Activated CD8-positive, alpha-beta T cell treated with anti-CD3 and anti-CD28 coated beads, Interleukin-2, amount 10 ng/mL, durations not matched to agents 7 days and 5 days (primary cell): ENCODE measurements around the gene MCRS1. TPM values are rescaled to one million over a fixed set of nuclear protein-coding genes. Genes with fewer than 3 reads are reported as not detected.
"Not testable (repeated sequence)": the region's sequence is repeated elsewhere in the genome, so short reads cannot be mapped to it uniquely, and the experiment has no call there.

Experiments
- ATAC-seq: fragments of 150-1000 bp; cut with Tn5 transposase; one replicate; pipeline ENCODE4 v1.10.0; 2021; ENCODE audit warnings: moderate library complexity
- CTCF ChIA-PET: fragments of 350-600 bp; sonication (Branson Sonifier 250); formaldehyde crosslinking; loops from one replicate; lab custom pipeline; 2021; ENCODE audit warnings: antibody characterized with exemption; lab: Charles Lee
- POLR2A ChIA-PET: fragments of 350-600 bp; sonication (Branson Sonifier 250); formaldehyde crosslinking; loops from one replicate; lab custom pipeline; 2021; ENCODE audit warnings: antibody characterized with exemption; lab: Charles Lee
- DNase-seq: peaks from one replicate; pipeline ENCODE4 v3.0.0-alpha.2; 2020
- H3K27ac Mint-ChIP-seq: one replicate; pipeline ENCODE4 v1.8.0; 2021; ENCODE audit warnings: mild to moderate bottlenecking, mixed read lengths
- H3K27me3 Mint-ChIP-seq: one replicate; pipeline ENCODE4 v1.8.0; 2021; ENCODE audit warnings: low read depth, mixed read lengths
- H3K36me3 Mint-ChIP-seq: one replicate; pipeline ENCODE4 v1.8.0; 2021; ENCODE audit warnings: low read depth, mixed read lengths
- H3K4me1 Mint-ChIP-seq: one replicate; pipeline ENCODE4 v1.8.0; 2021; ENCODE audit warnings: low read depth, mixed read lengths
- H3K4me3 Mint-ChIP-seq: one replicate; pipeline ENCODE4 v1.8.0; 2021; ENCODE audit warnings: mild to moderate bottlenecking, mixed read lengths
- H3K9me3 Mint-ChIP-seq: one replicate; pipeline ENCODE4 v1.8.0; 2022; ENCODE audit warnings: mixed read lengths; ENCODE audit not compliant: insufficient read depth
- total RNA-seq, 2 experiments: library from RNA; stranded (reverse); gene quantifications; one replicate each; pipeline ENCODE4 v1.2.3, GENCODE V29; 2021

Gene MCRS1
- total RNA-seq, 2 experiments from 2014 or later, result 85.9 to 86.1 TPM

- DNase-seq, POLR2A ChIA-PET, H3K4me1 Mint-ChIP-seq, ATAC-seq, H3K27ac Mint-ChIP-seq, H3K36me3 Mint-ChIP-seq, H3K27me3 Mint-ChIP-seq, H3K4me3 Mint-ChIP-seq, H3K9me3 Mint-ChIP-seq: not testable (repeated sequence)
- CTCF ChIA-PET, result interaction anchor here (0.6 to 10.4 kb wide), 3 partner anchors 12 to 162 kb away, joined by 4 to 393 read pairs (median 68); partner anchors contain the start of gene DNAJC22
These were observed 58.3 kb downstream of the MCRS1 start for GRCh38 chr12:49509681-49510080.

Other genes with a start within 250 kb of the MCRS1 start
- 100 to 1,000 TPM; 107 to 111 TPM for gene TROAP, start 244.9 kb downstream of the MCRS1 start, total RNA-seq
- not detected for gene C1QL4, start 231.0 kb downstream of the MCRS1 start, total RNA-seq
- under 1 TPM in 1 of 2 experiments, not detected in 1; 0.29 TPM for gene DNAJC22, start 221.3 kb downstream of the MCRS1 start, total RNA-seq
- gene SPATS2, start 200.7 kb downstream of the MCRS1 start, total RNA-seq, result 10 to 100 TPM; 12.9 to 13.0 TPM
- 1 to 10 TPM; 5.1 to 5.3 TPM for gene KCNH3, start 29.1 kb downstream of the MCRS1 start, total RNA-seq
- gene FAM186B, start 37.5 kb upstream of the MCRS1 start, total RNA-seq, result under 1 TPM; 0.18 to 0.21 TPM
- 10 to 100 TPM; 14.4 to 14.6 TPM for gene PRPF40B, start 55.4 kb upstream of the MCRS1 start, total RNA-seq
- 10 to 100 TPM; 53.5 to 54.5 TPM for gene FMNL3, start 139.3 kb upstream of the MCRS1 start, total RNA-seq
- 100 to 1,000 TPM; 420 TPM for gene TMBIM6, start 173.4 kb upstream of the MCRS1 start, total RNA-seq